WTC11 (cell line): ENCODE results near the gene EBPL. TPM values are rescaled to one million over a fixed set of nuclear protein-coding genes. Genes with fewer than 3 reads are reported as not detected.

Experiments used
- ATAC-seq: fragments of 200-7000 bp; cut with Tn5 transposase; 2 replicates; pipeline ENCODE4 v1.10.0; 2021; ENCODE audit warnings: mild to moderate bottlenecking, moderate library complexity
- CTCF ChIA-PET: fragments of 300-600 bp; sonication (Branson Sonifier 250); formaldehyde crosslinking; loops from one replicate; lab custom pipeline; 2021; ENCODE audit warnings: antibody characterized with exemption; lab: Charles Lee
- POLR2A ChIA-PET: fragments of 350-600 bp; sonication (Branson Sonifier 250); formaldehyde crosslinking; loops from one replicate; lab custom pipeline; 2021; ENCODE audit warnings: antibody characterized with exemption; lab: Charles Lee
- DNase-seq: peaks from one replicate; pipeline ENCODE4 v3.0.0; 2021; ENCODE audit warnings: low spot score
- H3K27ac Mint-ChIP-seq: 2 replicates; pipeline ENCODE4 v1.8.0; 2021; ENCODE audit warnings: mixed read lengths
- H3K27me3 Mint-ChIP-seq: 2 replicates; pipeline ENCODE4 v1.8.0; 2021; ENCODE audit warnings: low read depth, mild to moderate bottlenecking, moderate library complexity, mixed read lengths
- H3K36me3 Mint-ChIP-seq: 2 replicates; pipeline ENCODE4 v1.8.0; 2021; ENCODE audit warnings: mixed read lengths
- H3K4me1 Mint-ChIP-seq: 2 replicates; pipeline ENCODE4 v1.8.0; 2022; ENCODE audit warnings: mixed read lengths
- H3K4me3 Mint-ChIP-seq: 2 replicates; pipeline ENCODE4 v1.8.0; 2021; ENCODE audit warnings: mild to moderate bottlenecking, moderate library complexity, mixed read lengths
- H3K9me3 Mint-ChIP-seq: 2 replicates; pipeline ENCODE4 v1.8.0; 2021; ENCODE audit warnings: mixed read lengths
- CDX4 ChIP-seq: fragments of 250-450 bp; sonication (Bioruptor Pico); IDR thresholded peaks from 2 replicates; pipeline ENCODE4 v1.9.0; 2021; ENCODE audit warnings: moderate library complexity, mild to moderate bottlenecking, inconsistent platforms, borderline replicate concordance
- EMX1 ChIP-seq: fragments of 250-450 bp; sonication (Bioruptor Pico); IDR thresholded peaks from 2 replicates; pipeline ENCODE4 v1.8.0; 2021; ENCODE audit warnings: mild to moderate bottlenecking
- FOXP1 ChIP-seq: sonication (generic); formaldehyde crosslinking; IDR thresholded peaks from 2 replicates; pipeline ENCODE4 v1.8.0; 2022; ENCODE audit warnings: missing genetic modification reagents, mild to moderate bottlenecking, moderate library complexity, borderline replicate concordance
- GRHL2 ChIP-seq: fragments of 250-450 bp; sonication (Bioruptor Pico); IDR thresholded peaks from 2 replicates; pipeline ENCODE4 v1.8.0; 2022; ENCODE audit warnings: mild to moderate bottlenecking, moderate library complexity; ENCODE audit not compliant: insufficient replicate concordance, severe bottlenecking
- GTF2I ChIP-seq: fragments of 250-450 bp; sonication (Bioruptor Pico); conservative IDR thresholded peaks from 2 replicates; pipeline ENCODE4 v1.4.0; 2021; ENCODE audit warnings: mild to moderate bottlenecking
- NR2C2 ChIP-seq: sonication (generic); formaldehyde crosslinking; IDR thresholded peaks from 2 replicates; pipeline ENCODE4 v1.8.0; 2022; ENCODE audit warnings: mild to moderate bottlenecking, missing genetic modification reagents
- NR3C1 ChIP-seq: sonication (generic); formaldehyde crosslinking; conservative IDR thresholded peaks from 2 replicates; pipeline ENCODE4 v1.8.1; 2023; ENCODE audit warnings: low read depth, mild to moderate bottlenecking, missing genetic modification reagents
- PREB ChIP-seq: sonication (generic); formaldehyde crosslinking; IDR thresholded peaks from 2 replicates; pipeline ENCODE4 v1.8.1; 2022; ENCODE audit warnings: mild to moderate bottlenecking, missing genetic modification reagents, moderate library complexity, borderline replicate concordance
- ZBTB21 ChIP-seq: sonication (generic); formaldehyde crosslinking; IDR thresholded peaks from 2 replicates; pipeline ENCODE4 v1.8.1; 2023; ENCODE audit warnings: mild to moderate bottlenecking, missing genetic modification reagents, borderline replicate concordance
- ZNF317 ChIP-seq: sonication (generic); formaldehyde crosslinking; IDR thresholded peaks from 2 replicates; pipeline ENCODE4 v1.8.1; 2023; ENCODE audit warnings: low read depth, mild to moderate bottlenecking, moderate library complexity, missing genetic modification reagents, borderline replicate concordance
- ZNF416 ChIP-seq: fragments of 250-450 bp; sonication (Bioruptor Pico); IDR thresholded peaks from 2 replicates; pipeline ENCODE4 v1.9.0; 2021; ENCODE audit warnings: mild to moderate bottlenecking, inconsistent platforms
- ZNF423 ChIP-seq: fragments of 250-450 bp; sonication (Bioruptor Pico); IDR thresholded peaks from 2 replicates; pipeline ENCODE4 v2.1.2; 2022; ENCODE audit warnings: mild to moderate bottlenecking, moderate library complexity
- total RNA-seq: library from RNA; stranded (reverse); gene quantifications from 3 replicates; pipeline ENCODE4 v1.2.3, GENCODE V29; 2021
- TF ChIP-seq, protein P1 (sequence below): sonication (generic); formaldehyde crosslinking; IDR thresholded peaks from 2 replicates; pipeline ENCODE4 v1.8.1; 2023; ENCODE audit warnings: mild to moderate bottlenecking, moderate library complexity, missing genetic modification reagents
- TF ChIP-seq, protein P2 (sequence below): sonication (generic); formaldehyde crosslinking; IDR thresholded peaks from 2 replicates; pipeline ENCODE4 v1.8.0; 2022; ENCODE audit warnings: mild to moderate bottlenecking, missing genetic modification reagents
- TF ChIP-seq, protein P3 (sequence below): fragments of 250-450 bp; sonication (Bioruptor Pico); IDR thresholded peaks from 2 replicates; pipeline ENCODE4 v1.8.0; 2021; ENCODE audit warnings: mild to moderate bottlenecking
- TF ChIP-seq, protein P4 (sequence below): sonication (generic); formaldehyde crosslinking; IDR thresholded peaks from 2 replicates; pipeline ENCODE4 v1.8.1; 2023; ENCODE audit warnings: mild to moderate bottlenecking, missing genetic modification reagents
- TF ChIP-seq, protein P5 (sequence below): sonication (generic); formaldehyde crosslinking; IDR thresholded peaks from 2 replicates; pipeline ENCODE4 v1.8.0; 2022; ENCODE audit warnings: mild to moderate bottlenecking, missing genetic modification reagents
- TF ChIP-seq, protein P6 (sequence below): sonication (generic); formaldehyde crosslinking; IDR thresholded peaks from 2 replicates; pipeline ENCODE4 v1.8.1; 2022; ENCODE audit warnings: mild to moderate bottlenecking, moderate library complexity, missing genetic modification reagents

The EBPL gene
- total RNA-seq, 1 experiment from 2014 or later, result 92.5 TPM

GRCh38 chr13:49739498-49740187, 48.4 kb upstream of the EBPL start (continued):
- TF ChIP-seq, protein P1, sequence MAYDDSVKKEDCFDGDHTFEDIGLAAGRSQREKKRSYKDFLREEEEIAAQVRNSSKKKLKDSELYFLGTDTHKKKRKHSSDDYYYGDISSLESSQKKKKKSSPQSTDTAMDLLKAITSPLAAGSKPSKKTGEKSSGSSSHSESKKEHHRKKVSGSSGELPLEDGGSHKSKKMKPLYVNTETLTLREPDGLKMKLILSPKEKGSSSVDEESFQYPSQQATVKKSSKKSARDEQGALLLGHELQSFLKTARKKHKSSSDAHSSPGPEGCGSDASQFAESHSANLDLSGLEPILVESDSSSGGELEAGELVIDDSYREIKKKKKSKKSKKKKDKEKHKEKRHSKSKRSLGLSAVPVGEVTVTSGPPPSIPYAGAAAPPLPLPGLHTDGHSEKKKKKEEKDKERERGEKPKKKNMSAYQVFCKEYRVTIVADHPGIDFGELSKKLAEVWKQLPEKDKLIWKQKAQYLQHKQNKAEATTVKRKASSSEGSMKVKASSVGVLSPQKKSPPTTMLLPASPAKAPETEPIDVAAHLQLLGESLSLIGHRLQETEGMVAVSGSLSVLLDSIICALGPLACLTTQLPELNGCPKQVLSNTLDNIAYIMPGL (CRISPR knock-in tag), result no peak
- TF ChIP-seq ZBTB21 (CRISPR knock-in tag) (no peak), NR3C1 (CRISPR knock-in tag) (no peak)

DNA sequence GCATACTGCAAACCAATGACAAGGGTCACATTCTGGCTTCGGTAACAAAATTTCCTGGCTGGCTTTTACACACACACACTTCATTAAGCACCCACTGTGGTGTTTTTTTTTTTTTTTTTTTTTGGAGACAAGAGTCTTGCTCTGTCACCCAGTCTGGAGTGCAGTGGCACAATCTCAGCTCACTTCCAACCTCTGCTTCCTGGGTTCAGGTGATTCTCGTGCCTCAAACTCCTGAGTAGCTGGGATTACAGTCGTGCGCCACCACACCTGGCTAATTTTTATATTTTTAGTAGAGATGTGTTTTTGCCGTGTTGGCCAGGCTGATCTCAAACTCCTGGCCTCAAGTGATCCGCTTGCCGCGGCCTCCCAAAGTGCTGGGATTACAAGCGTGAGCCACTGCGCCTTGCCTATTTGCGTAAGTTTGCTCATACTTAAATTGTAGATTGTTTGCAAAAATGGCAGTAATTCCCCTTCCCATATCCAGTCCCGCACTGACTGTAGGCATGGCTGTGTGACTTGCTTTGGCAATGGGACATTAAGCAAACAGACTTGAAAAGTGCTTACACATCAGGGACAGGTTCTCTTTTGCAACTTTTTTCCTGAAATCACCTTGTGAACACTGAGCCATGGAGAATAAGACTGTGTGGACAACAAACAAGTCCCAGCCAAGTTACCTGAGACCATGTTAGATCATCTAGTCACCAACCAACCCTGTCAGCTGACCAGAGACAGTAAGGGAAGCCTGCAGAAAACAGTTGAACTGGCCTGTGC, 42.1 kb upstream of the EBPL start:
- DNase-seq (no peak), ATAC-seq (no peak)
- no peaks in the 10 kb centered on the region for H3K9me3 Mint-ChIP-seq
- CTCF ChIA-PET, result no interaction called here
- H3K4me1 Mint-ChIP-seq, result no peaks in the 10 kb centered on the region
- no peaks in the 10 kb centered on the region for H3K27me3 Mint-ChIP-seq
- peaks cover 25% of the 10 kb centered on the region for H3K36me3 Mint-ChIP-seq
- H3K27ac Mint-ChIP-seq, result peak overlapping the region; percentile 75
- POLR2A ChIA-PET, result no interaction called here
- no peak overlapping the region for H3K4me3 Mint-ChIP-seq
- TF ChIP-seq PREB, result no peak
- no peak for TF ChIP-seq ZNF416 (CRISPR knock-in tag)
- TF ChIP-seq, protein P2, sequence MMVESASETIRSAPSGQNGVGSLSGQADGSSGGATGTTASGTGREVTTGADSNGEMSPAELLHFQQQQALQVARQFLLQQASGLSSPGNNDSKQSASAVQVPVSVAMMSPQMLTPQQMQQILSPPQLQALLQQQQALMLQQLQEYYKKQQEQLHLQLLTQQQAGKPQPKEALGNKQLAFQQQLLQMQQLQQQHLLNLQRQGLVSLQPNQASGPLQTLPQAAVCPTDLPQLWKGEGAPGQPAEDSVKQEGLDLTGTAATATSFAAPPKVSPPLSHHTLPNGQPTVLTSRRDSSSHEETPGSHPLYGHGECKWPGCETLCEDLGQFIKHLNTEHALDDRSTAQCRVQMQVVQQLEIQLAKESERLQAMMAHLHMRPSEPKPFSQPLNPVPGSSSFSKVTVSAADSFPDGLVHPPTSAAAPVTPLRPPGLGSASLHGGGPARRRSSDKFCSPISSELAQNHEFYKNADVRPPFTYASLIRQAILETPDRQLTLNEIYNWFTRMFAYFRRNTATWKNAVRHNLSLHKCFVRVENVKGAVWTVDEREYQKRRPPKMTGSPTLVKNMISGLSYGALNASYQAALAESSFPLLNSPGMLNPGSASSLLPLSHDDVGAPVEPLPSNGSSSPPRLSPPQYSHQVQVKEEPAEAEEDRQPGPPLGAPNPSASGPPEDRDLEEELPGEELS (CRISPR knock-in tag), result no peak
- no peak for TF ChIP-seq ZNF423 (CRISPR knock-in tag)
- TF ChIP-seq, protein P3, sequence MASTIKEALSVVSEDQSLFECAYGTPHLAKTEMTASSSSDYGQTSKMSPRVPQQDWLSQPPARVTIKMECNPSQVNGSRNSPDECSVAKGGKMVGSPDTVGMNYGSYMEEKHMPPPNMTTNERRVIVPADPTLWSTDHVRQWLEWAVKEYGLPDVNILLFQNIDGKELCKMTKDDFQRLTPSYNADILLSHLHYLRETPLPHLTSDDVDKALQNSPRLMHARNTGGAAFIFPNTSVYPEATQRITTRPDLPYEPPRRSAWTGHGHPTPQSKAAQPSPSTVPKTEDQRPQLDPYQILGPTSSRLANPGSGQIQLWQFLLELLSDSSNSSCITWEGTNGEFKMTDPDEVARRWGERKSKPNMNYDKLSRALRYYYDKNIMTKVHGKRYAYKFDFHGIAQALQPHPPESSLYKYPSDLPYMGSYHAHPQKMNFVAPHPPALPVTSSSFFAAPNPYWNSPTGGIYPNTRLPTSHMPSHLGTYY (CRISPR knock-in tag), result no peak
- no peak for TF ChIP-seq NR2C2 (CRISPR knock-in tag)
- TF ChIP-seq GRHL2 (CRISPR knock-in tag), result no peak
- TF ChIP-seq EMX1, result no peak
- TF ChIP-seq CDX4, result no peak
- TF ChIP-seq, protein P4, sequence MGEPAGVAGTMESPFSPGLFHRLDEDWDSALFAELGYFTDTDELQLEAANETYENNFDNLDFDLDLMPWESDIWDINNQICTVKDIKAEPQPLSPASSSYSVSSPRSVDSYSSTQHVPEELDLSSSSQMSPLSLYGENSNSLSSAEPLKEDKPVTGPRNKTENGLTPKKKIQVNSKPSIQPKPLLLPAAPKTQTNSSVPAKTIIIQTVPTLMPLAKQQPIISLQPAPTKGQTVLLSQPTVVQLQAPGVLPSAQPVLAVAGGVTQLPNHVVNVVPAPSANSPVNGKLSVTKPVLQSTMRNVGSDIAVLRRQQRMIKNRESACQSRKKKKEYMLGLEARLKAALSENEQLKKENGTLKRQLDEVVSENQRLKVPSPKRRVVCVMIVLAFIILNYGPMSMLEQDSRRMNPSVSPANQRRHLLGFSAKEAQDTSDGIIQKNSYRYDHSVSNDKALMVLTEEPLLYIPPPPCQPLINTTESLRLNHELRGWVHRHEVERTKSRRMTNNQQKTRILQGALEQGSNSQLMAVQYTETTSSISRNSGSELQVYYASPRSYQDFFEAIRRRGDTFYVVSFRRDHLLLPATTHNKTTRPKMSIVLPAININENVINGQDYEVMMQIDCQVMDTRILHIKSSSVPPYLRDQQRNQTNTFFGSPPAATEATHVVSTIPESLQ (CRISPR knock-in tag), result no peak
- TF ChIP-seq, protein P5, sequence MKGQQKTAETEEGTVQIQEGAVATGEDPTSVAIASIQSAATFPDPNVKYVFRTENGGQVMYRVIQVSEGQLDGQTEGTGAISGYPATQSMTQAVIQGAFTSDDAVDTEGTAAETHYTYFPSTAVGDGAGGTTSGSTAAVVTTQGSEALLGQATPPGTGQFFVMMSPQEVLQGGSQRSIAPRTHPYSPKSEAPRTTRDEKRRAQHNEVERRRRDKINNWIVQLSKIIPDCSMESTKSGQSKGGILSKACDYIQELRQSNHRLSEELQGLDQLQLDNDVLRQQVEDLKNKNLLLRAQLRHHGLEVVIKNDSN (CRISPR knock-in tag), result no peak
- TF ChIP-seq FOXP1, result no peak
- TF ChIP-seq ZNF317 (CRISPR knock-in tag), result no peak
- TF ChIP-seq GTF2I (CRISPR knock-in tag), result no peak
- no peak for TF ChIP-seq ZBTB21 (CRISPR knock-in tag)
- TF ChIP-seq, protein P6, sequence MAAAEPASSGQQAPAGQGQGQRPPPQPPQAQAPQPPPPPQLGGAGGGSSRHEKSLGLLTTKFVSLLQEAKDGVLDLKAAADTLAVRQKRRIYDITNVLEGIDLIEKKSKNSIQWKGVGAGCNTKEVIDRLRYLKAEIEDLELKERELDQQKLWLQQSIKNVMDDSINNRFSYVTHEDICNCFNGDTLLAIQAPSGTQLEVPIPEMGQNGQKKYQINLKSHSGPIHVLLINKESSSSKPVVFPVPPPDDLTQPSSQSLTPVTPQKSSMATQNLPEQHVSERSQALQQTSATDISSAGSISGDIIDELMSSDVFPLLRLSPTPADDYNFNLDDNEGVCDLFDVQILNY (CRISPR knock-in tag), result no peak
